Nephron (organoid): ENCODE data around the gene ARHGAP18.

Experiments used
- H3K27ac Mint-ChIP-seq, 3 experiments: 2 replicates each; pipeline ENCODE4 v1.8.0; 2020; ENCODE audit warnings: mixed read lengths in 3 of 3, mild to moderate bottlenecking in 2 of 3, moderate library complexity in 1 of 3
- H3K27me3 Mint-ChIP-seq: 2 replicates; pipeline ENCODE4 v1.8.0; 2021; ENCODE audit warnings: low read depth, mild to moderate bottlenecking, moderate library complexity, mixed read lengths
- H3K36me3 Mint-ChIP-seq: 2 replicates; pipeline ENCODE4 v1.8.0; 2020; ENCODE audit warnings: low read depth, mixed read lengths
- H3K4me1 Mint-ChIP-seq: 2 replicates; pipeline ENCODE4 v1.8.0; 2020; ENCODE audit warnings: mixed read lengths
- H3K4me3 Mint-ChIP-seq, 3 experiments: 2 replicates each; pipeline ENCODE4 v1.8.0; 2020; ENCODE audit warnings: mild to moderate bottlenecking in 3 of 3, mixed read lengths in 3 of 3, moderate library complexity in 2 of 3
- H3K9me3 Mint-ChIP-seq: 2 replicates; pipeline ENCODE4 v1.8.0; 2020; ENCODE audit warnings: mixed read lengths
- CTCF ChIP-seq, 3 experiments: fragments of 200-600 bp; sonication (generic); IDR thresholded peaks; one replicate each; pipeline ENCODE4 v1.5.0; 2021; ENCODE audit warnings: antibody characterized with exemption in 3 of 3; ENCODE audit not compliant: unreplicated experiment in 3 of 3

The ARHGAP18 gene

DNA sequence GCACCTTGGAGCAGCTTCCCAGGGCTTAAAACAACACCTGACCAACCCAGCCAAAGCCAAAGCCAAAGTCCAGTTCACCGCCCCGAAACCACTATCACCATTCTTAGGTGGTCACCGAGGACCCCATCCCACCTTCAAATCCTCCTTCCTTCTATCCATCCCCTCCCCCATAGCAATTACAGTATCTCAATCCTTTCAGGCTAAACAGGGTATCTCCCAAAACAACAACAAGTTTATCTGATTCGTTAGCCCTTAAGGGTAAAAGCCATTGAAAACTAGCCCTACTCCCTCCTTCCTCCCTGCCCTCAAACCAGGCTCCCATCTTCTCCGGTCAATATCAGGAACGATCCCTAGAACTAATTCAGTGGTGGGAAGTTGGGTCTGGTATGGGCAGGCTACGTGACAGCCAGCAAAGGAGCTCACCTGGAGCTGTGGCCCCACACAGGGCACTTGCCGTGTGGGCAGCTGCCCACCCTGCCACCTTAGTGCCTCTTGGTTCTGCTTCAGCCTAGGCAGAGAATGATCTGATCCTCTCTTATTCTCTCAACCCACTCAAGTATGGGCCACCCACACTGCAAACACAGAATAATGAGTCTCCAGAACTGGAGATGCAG lies 2.0 kb downstream of the ARHGAP18 start:
- H3K9me3 Mint-ChIP-seq: no peaks in the 10 kb centered on the region
- peak overlapping the region; percentile 95 to 96 (median 95) for H3K4me3 Mint-ChIP-seq
- peak overlapping the region; percentile 86 to 97 (median 93) for H3K27ac Mint-ChIP-seq
- no peak for TF ChIP-seq CTCF (IDR thresholded peaks at IDR 0.05; ENCODE audit: unreplicated experiment in 3 of 3)
- H3K36me3 Mint-ChIP-seq: peaks cover 3% of the 10 kb centered on the region
- H3K4me1 Mint-ChIP-seq: peaks cover 32% of the 10 kb centered on the region
- H3K27me3 Mint-ChIP-seq: no peaks in the 10 kb centered on the region

DNA sequence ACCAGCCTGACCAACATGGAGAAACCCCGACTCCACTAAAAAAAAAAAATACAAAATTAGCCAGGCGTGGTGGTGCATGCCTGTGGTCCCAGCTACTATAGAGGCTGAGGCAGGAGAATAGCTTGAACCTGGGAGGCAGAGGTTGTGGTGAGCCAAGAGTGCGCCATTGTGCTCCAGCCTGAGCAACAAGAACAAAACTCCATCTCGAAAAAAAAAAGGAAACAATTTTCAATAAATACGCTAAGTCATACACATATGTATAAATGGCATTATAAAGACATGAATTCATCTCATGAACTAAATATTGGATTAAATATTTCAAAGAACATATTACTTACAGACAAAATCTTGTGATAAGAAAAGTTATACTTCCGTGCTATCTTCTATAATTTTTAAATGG lies 2.9 kb downstream of the ARHGAP18 start:
- TF ChIP-seq CTCF (IDR thresholded peaks at IDR 0.05; ENCODE audit: unreplicated experiment in 3 of 3): no peak

DNA sequence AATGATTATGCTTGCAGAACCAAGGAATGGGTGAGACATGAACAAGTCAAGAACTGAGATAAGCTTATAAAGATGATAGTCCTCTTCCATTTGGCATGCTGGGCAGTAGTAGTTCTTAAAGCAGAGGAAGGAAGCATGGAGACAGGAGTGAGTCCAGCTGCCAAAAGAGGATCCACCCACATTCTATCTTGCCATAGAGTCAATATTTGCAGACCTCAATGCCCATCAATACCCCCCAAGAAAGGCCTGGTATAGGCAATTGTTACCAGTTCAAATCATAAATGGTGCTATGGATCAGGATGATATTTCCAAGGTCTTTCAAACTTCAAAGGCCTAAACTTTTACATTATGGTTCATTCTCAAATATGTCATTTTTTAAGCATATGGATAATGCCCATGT lies 4.8 kb downstream of the ARHGAP18 start:
- Mint-ChIP-seq H3K36me3 (peaks cover 3% of the 10 kb centered on the region), H3K27ac (peak overlapping the region in 1 of 3 experiments; percentile 0), H3K4me1 (peaks cover 20% of the 10 kb centered on the region), H3K4me3 (no peak overlapping the region), H3K9me3 (no peaks in the 10 kb centered on the region), H3K27me3 (no peaks in the 10 kb centered on the region)
- no peak for TF ChIP-seq CTCF (IDR thresholded peaks at IDR 0.05; ENCODE audit: unreplicated experiment in 3 of 3)

More for the DNA sequence above, 2.9 kb downstream of the ARHGAP18 start:
- H3K9me3 Mint-ChIP-seq: no peaks in the 10 kb centered on the region
- H3K27ac Mint-ChIP-seq: no peak overlapping the region
- peaks cover 32% of the 10 kb centered on the region for H3K4me1 Mint-ChIP-seq
- H3K4me3 Mint-ChIP-seq: no peak overlapping the region
- peaks cover 3% of the 10 kb centered on the region for H3K36me3 Mint-ChIP-seq
- no peaks in the 10 kb centered on the region for H3K27me3 Mint-ChIP-seq

DNA sequence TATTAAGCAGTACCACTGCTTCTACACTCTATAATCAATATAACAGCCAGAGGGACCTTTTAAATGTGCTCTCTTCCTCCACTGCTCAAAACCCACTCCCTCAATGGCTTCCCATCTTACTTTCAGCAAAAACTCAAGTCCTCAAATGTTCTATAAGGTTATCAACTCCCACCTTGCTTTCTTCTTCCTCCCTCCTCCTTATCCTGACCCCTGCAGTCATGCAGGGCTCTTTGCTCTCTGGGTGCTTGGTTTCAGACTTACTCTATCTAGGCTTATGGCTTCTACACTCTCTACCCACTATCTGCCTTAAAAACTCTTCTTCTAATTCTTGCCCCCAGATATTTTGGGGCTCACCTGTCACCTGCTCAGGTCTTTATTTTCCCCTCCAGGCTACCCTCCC lies 5.3 kb downstream of the ARHGAP18 start:
- peaks cover 5% of the 10 kb centered on the region for H3K36me3 Mint-ChIP-seq
- H3K9me3 Mint-ChIP-seq: no peaks in the 10 kb centered on the region
- TF ChIP-seq CTCF (IDR thresholded peaks at IDR 0.05; ENCODE audit: unreplicated experiment in 3 of 3): no peak
- H3K4me1 Mint-ChIP-seq: peaks cover 16% of the 10 kb centered on the region
- H3K27me3 Mint-ChIP-seq: no peaks in the 10 kb centered on the region
- no peak overlapping the region for H3K27ac Mint-ChIP-seq
- H3K4me3 Mint-ChIP-seq: no peak overlapping the region

GRCh38 chr6:129701721-129702455 lies 8.1 kb downstream of the ARHGAP18 start:
- no peak for TF ChIP-seq CTCF (IDR thresholded peaks at IDR 0.05; ENCODE audit: unreplicated experiment in 3 of 3)
- H3K27me3 Mint-ChIP-seq: no peaks in the 10 kb centered on the region
- peaks cover 4% of the 10 kb centered on the region for H3K36me3 Mint-ChIP-seq
- H3K27ac Mint-ChIP-seq: no peak overlapping the region
- H3K4me3 Mint-ChIP-seq: no peak overlapping the region
- H3K9me3 Mint-ChIP-seq: no peaks in the 10 kb centered on the region
- H3K4me1 Mint-ChIP-seq: no peaks in the 10 kb centered on the region

- Mint-ChIP-seq H3K36me3 (peaks cover 4% of the 10 kb centered on the region), H3K4me3 (no peak overlapping the region), H3K27ac (no peak overlapping the region), H3K9me3 (no peaks in the 10 kb centered on the region), H3K4me1 (no peaks in the 10 kb centered on the region), H3K27me3 (no peaks in the 10 kb centered on the region)
- no peak for TF ChIP-seq CTCF (IDR thresholded peaks at IDR 0.05; ENCODE audit: unreplicated experiment in 3 of 3)
Measured at GRCh38 chr6:129700666-129701065, 9.3 kb downstream of the ARHGAP18 start.
